22Rv1 (cell line): ENCODE measurements around the gene FYB1.

ENCODE experiments used
- ZFX ChIP-seq: fragments of 450-650 bp; IDR thresholded peaks from 2 replicates; pipeline ENCODE4 v1.6.1; 2017; ENCODE audit warnings: antibody characterized with exemption, borderline replicate concordance
- TF ChIP-seq, protein P1 (sequence below): fragments of 450-650 bp; IDR thresholded peaks from 2 replicates; pipeline ENCODE4 v1.5.1; 2017; ENCODE audit warnings: mild to moderate bottlenecking

DNA sequence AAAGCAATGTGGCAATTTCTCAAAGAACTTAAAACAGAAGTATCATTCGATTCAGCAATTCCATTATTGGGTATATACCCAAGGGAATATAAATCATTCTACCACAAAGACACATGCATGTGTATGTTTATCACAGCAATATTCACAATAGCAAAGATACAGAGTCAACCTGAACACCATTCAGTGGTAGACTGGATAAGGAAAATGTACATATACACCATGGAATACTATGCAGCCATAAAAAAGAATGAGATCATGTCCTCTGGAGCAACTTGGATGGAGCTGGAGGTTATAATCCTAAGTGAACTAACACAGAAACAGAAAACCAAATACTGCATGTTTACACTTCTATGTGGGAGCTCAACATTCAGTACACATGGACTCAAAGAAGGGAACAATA lies 21.4 kb upstream of the FYB1 start:
- TF ChIP-seq, protein P1, sequence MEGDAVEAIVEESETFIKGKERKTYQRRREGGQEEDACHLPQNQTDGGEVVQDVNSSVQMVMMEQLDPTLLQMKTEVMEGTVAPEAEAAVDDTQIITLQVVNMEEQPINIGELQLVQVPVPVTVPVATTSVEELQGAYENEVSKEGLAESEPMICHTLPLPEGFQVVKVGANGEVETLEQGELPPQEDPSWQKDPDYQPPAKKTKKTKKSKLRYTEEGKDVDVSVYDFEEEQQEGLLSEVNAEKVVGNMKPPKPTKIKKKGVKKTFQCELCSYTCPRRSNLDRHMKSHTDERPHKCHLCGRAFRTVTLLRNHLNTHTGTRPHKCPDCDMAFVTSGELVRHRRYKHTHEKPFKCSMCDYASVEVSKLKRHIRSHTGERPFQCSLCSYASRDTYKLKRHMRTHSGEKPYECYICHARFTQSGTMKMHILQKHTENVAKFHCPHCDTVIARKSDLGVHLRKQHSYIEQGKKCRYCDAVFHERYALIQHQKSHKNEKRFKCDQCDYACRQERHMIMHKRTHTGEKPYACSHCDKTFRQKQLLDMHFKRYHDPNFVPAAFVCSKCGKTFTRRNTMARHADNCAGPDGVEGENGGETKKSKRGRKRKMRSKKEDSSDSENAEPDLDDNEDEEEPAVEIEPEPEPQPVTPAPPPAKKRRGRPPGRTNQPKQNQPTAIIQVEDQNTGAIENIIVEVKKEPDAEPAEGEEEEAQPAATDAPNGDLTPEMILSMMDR, result no peak
- TF ChIP-seq ZFX, result no peak
